Ovary (tissue), 9 donors: ENCODE data around the gene B9D1. TPM values are rescaled to one million over a fixed set of nuclear protein-coding genes. Genes with fewer than 3 reads are reported as not detected.

Experiments
- DNase-seq, 5 donors: peaks; one replicate each; pipeline ENCODE4 v3.0.0-alpha.2; 2019 to 2020
- H3K27ac ChIP-seq, 2 donors: fragments of 200-600 bp; one replicate each; pipeline versions ENCODE4 v1.5.1 to v1.8.0; 2019 to 2022
- H3K27me3 ChIP-seq: fragments of 200-600 bp; one replicate; pipeline ENCODE4 v1.8.0; 2022
- H3K36me3 ChIP-seq: fragments of 200-600 bp; sonication (generic); one replicate; pipeline ENCODE4 v1.5.1; 2019
- H3K4me1 ChIP-seq: one replicate; pipeline ENCODE4 v1.8.1; 2013; ENCODE audit warnings: mild to moderate bottlenecking, moderate library complexity; ENCODE audit not compliant: insufficient read depth
- H3K4me3 ChIP-seq: fragments of 200-600 bp; sonication (generic); one replicate; pipeline ENCODE4 v1.5.1; 2017
- H3K9me3 ChIP-seq, 2 donors: fragments of 200-600 bp in 1 of 2; sonication (generic) in 1 of 2; one replicate each; pipeline versions ENCODE4 v1.5.1 to v1.8.1; 2013 to 2019; ENCODE audit warnings: mild to moderate bottlenecking in 1 of 2, moderate library complexity in 1 of 2
- CTCF ChIP-seq, 3 donors: fragments of 450-650 bp in 2 of 3; fragments of 200-600 bp in 1 of 3; IDR thresholded peaks; one replicate each; pipeline versions ENCODE4 v1.5.1 to v1.8.0; 2016 to 2022; ENCODE audit warnings: antibody characterized with exemption in 3 of 3, mild to moderate bottlenecking in 1 of 3
- EP300 ChIP-seq: sonication (generic); formaldehyde crosslinking; IDR thresholded peaks from one replicate; pipeline ENCODE4 v1.6.1; 2017; ENCODE audit warnings: antibody characterized with exemption
- POLR2A ChIP-seq: fragments of 450-650 bp; IDR thresholded peaks from one replicate; pipeline ENCODE4 v1.6.1; 2017; ENCODE audit warnings: antibody characterized with exemption, mild to moderate bottlenecking, moderate library complexity
- WGBS, 3 donors: extraction: QIAGEN DNeasy Blood & Tissue Kit in 1 of 3; methylation state at CpG; one replicate each; pipeline versions ENCODE4 v1.1.5 to v1.1.7; 2013 to 2017; 5-methylcytosine and 5-hydroxymethylcytosine counted together
- intact Hi-C, 4 donors: fragments of 100-400 bp; cut with DNase I; formaldehyde crosslinking; loops; one replicate each; pipeline versions ENCODE4 v1.11.0 to v1.15.1; 2022 to 2023
- polyA plus RNA-seq, 2 donors: library from polyadenylated mRNA; stranded (reverse); fragments of 200-250 nt in 1 of 2; fragments of 350-450 nt in 1 of 2; fragmentation: Illumina TruSeq in 1 of 2; extraction: RNeasy Lipid Tissue Mini Kit (QIAGEN cat#74804) in 1 of 2; gene quantifications; one replicate each; pipeline ENCODE4 v1.2.3, GENCODE V29; 2013 to 2014
- total RNA-seq, 7 donors: library from RNA; depleted of rRNA in 2 of 7; stranded (reverse); fragments of >200 nt in 2 of 7; fragmentation: NEBNext Ultra II Directional in 3 of 7; extraction: Animal tissue kit (Norgen Biotek cat#: 25700) in 3 of 7; gene quantifications; one replicate each; pipeline versions ENCODE4 v1.1.0 to v1.2.4, GENCODE V29; 2016 to 2023
- donor health status: DM: no; HTN: no; CAD: no; lungs with moderate emphysema.
- donor health status: DM: no; HTN: no; CAD: no.
- donor health status: Bipolar disorder and iron deficiency.
- donor health status: DM: yes; HTN: yes; CAD: no.
- donor health status: DM: no; HTN: no; CAD: no.
- donor health status: DM: yes; HTN: yes; CAD: no.

B9D1 gene
- total and polyA plus RNA-seq, 9 donors = 11.9 to 60.5 (median 22.2) TPM

GRCh38 chr17:19383681-19384470, 21.4 kb upstream of the B9D1 start:
- DNase-seq = peak in 4 of 5 donors; percentile 54 to 60 (median 58)
- H3K4me1 ChIP-seq = peaks cover 45% of the 10 kb centered on the region
- intact Hi-C loops = no loop called here
- no peaks in the 10 kb centered on the region for H3K9me3 ChIP-seq
- peak overlapping the region; percentile 47 to 89 for H3K27ac ChIP-seq
- no peaks in the 10 kb centered on the region for H3K36me3 ChIP-seq
- 64 to 82% (median 75%) methylated on average over 6 of the region's 6 CpGs for WGBS, 3 donors
- no peaks in the 10 kb centered on the region for H3K27me3 ChIP-seq
- H3K4me3 ChIP-seq = no peak overlapping the region
- TF ChIP-seq EP300 (no peak), CTCF (IDR thresholded peaks at IDR 0.05) (no peak), POLR2A (no peak)

DNA sequence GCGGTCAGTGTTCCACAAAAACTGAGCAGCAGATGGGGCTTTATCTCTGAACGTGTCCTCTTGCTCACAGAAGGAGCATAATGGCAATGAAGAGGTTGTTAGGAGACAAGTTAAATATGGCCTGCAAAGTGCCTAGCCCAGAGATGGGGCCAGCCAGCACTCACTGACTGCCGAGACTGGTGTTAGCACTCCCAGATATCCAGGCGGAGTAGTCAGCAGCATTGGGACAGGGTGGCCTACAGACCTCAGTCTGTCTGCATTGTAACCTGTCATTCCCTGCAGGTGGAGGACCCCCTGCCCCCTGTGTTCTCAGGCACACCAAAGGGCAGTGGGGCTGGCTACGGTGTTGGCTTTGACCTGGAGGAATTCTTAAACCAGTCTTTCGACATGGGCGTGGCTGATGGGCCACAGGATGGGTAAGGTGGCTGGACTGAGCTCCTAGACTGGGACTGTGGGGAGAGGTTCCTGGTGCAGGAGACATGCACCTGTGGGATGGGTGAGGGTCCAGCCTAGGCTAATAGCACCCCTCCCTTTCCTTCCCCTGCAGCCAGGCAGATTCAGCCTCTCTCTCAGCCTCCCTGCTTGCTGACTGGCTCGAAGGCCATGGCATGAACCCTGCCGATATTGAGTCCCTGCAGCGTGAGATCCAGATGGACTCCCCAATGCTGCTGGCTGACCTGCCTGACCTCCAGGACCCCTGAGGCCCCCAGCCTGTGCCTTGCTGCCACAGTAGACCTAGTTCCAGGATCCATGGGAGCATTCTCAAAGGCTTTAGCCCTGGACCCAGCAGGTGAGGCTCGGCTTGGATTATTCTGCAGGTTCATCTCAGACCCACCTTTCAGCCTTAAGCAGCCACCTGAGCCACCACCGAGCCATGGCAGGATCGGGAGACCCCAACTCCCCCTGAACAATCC, 20.3 kb upstream of the B9D1 start:
- peaks cover 39% of the 10 kb centered on the region for H3K4me1 ChIP-seq
- peak in 1 of 5 donors; percentile 23 for DNase-seq
- no peaks in the 10 kb centered on the region for H3K36me3 ChIP-seq
- no peaks in the 10 kb centered on the region for H3K9me3 ChIP-seq
- no peak overlapping the region for H3K4me3 ChIP-seq
- peak overlapping the region; percentile 15 to 18 for H3K27ac ChIP-seq
- WGBS, 3 donors = 79 to 83% (median 80%) methylated on average over 13 of the region's 13 CpGs
- TF ChIP-seq EP300 = no peak
- no peak for TF ChIP-seq CTCF (IDR thresholded peaks at IDR 0.05)
- TF ChIP-seq POLR2A = no peak
- intact Hi-C loops = no loop called here
- no peaks in the 10 kb centered on the region for H3K27me3 ChIP-seq

DNA sequence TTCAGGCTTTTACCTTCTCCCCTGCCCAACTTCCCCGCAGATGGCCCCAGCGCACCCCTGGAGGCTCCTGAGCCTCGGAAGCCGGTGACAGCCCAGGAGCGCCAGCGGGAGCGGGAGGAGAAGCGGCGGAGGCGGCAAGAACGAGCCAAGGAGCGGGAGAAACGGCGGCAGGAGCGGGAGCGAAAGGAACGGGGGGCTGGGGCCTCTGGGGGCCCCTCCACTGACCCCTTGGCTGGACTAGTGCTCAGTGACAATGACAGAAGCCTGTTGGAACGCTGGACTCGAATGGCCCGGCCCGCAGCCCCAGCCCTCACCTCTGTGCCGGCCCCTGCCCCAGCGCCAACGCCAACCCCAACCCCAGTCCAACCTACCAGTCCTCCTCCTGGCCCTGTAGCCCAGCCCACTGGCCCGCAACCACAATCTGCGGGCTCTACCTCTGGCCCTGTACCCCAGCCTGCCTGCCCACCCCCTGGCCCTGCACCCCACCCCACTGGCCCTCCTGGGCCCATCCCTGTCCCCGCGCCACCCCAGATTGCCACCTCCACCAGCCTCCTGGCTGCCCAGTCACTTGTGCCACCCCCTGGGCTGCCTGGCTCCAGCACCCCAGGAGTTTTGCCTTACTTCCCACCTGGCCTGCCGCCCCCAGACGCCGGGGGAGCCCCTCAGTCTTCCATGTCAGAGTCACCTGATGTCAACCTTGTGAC, 19.4 kb upstream of the B9D1 start:
- 83 to 89% (median 85%) methylated on average over 31 of the region's 31 CpGs for WGBS, 3 donors
- DNase-seq = peak in 1 of 5 donors; percentile 23
- no peak for TF ChIP-seq POLR2A
- no peak for TF ChIP-seq EP300
- TF ChIP-seq CTCF (IDR thresholded peaks at IDR 0.05) = no peak
- Histone ChIP-seq H3K4me1 (peaks cover 34% of the 10 kb centered on the region), H3K27me3 (no peaks in the 10 kb centered on the region), H3K9me3 (no peaks in the 10 kb centered on the region), H3K36me3 (no peaks in the 10 kb centered on the region), H3K4me3 (no peak overlapping the region), H3K27ac (peak overlapping the region; percentile 15 to 18)
- intact Hi-C loops = no loop called here

DNA sequence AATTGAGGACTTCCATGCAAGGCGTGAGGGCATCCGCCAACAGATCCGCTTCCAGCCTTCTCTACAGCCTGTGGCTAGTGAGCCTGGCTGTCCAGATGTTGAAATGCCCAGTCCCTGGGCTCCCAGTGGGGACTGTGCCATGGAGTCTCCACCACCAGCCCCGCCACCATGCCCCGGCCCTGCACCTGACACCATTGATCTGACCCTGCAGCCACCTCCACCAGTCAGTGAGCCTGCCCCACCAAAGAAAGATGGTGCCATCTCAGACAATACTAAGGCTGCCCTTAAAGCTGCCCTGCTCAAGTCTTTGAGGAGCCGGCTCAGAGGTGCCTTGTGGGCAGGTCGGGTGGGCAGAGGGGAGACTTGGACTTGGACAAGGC, 18.8 kb upstream of the B9D1 start:
- TF ChIP-seq POLR2A = no peak
- no peak for TF ChIP-seq EP300
- TF ChIP-seq CTCF (IDR thresholded peaks at IDR 0.05) = no peak
- 92 to 97% (median 94%) methylated on average over 7 of the region's 7 CpGs for WGBS, 3 donors
- Histone ChIP-seq H3K27ac (no peak overlapping the region), H3K36me3 (no peaks in the 10 kb centered on the region), H3K4me1 (peaks cover 32% of the 10 kb centered on the region), H3K27me3 (no peaks in the 10 kb centered on the region), H3K4me3 (no peak overlapping the region), H3K9me3 (no peaks in the 10 kb centered on the region)
- DNase-seq = peak in 1 of 5 donors; percentile 20
- intact Hi-C loops = no loop called here
